Endodermal cell (in vitro differentiated cells): ENCODE measurements around the gene CENPF. TPM values are rescaled to one million over a fixed set of nuclear protein-coding genes. Genes with fewer than 3 reads are reported as not detected.
A peak's percentile ranks its signal among the peaks of the same experiment; 100 is the strongest.

Experiments
- DNase-seq: peaks from one replicate; pipeline ENCODE4 v3.0.0-alpha.2; 2017
- H3K27ac ChIP-seq: 2 replicates; pipeline ENCODE4 v1.5.1; 2013; ENCODE audit warnings: mild to moderate bottlenecking, low read depth, low read length, moderate library complexity
- H3K27me3 ChIP-seq: 2 replicates; pipeline ENCODE4 v1.6.1; 2013; ENCODE audit warnings: mild to moderate bottlenecking, low read length, moderate library complexity; ENCODE audit not compliant: insufficient read depth, control insufficient read depth, poor library complexity, severe bottlenecking
- H3K36me3 ChIP-seq: 2 replicates; pipeline ENCODE4 v1.7.0; 2013; ENCODE audit warnings: mild to moderate bottlenecking, low read length, moderate library complexity; ENCODE audit not compliant: control insufficient read depth, insufficient read depth
- H3K4me1 ChIP-seq: one replicate; pipeline ENCODE4 v1.7.0; 2013; ENCODE audit warnings: low read length; ENCODE audit not compliant: control insufficient read depth, insufficient read depth
- H3K4me3 ChIP-seq: 2 replicates; pipeline ENCODE4 v1.5.1; 2013; ENCODE audit warnings: mild to moderate bottlenecking, low read length, moderate library complexity
- H3K9ac ChIP-seq: 2 replicates; pipeline ENCODE4 v1.6.1; 2013; ENCODE audit warnings: mild to moderate bottlenecking, low read length, moderate library complexity; ENCODE audit not compliant: poor library complexity, severe bottlenecking; ENCODE audit errors: extremely low read depth
- H3K9me3 ChIP-seq: 2 replicates; pipeline ENCODE4 v1.6.1; 2013; ENCODE audit warnings: mild to moderate bottlenecking, low read length, moderate library complexity; ENCODE audit not compliant: control insufficient read depth
- H3K27ac Mint-ChIP-seq: 2 replicates; pipeline ENCODE4 v1.8.0; 2020; ENCODE audit warnings: mixed read lengths
- H3K27me3 Mint-ChIP-seq: 2 replicates; pipeline ENCODE4 v1.8.0; 2021; ENCODE audit warnings: mild to moderate bottlenecking, mixed read lengths; ENCODE audit not compliant: insufficient read depth
- H3K36me3 Mint-ChIP-seq: 2 replicates; pipeline ENCODE4 v1.8.0; 2020; ENCODE audit warnings: low read depth, mixed read lengths
- H3K4me1 Mint-ChIP-seq: 2 replicates; pipeline ENCODE4 v1.8.0; 2020; ENCODE audit warnings: mixed read lengths
- H3K4me3 Mint-ChIP-seq: 2 replicates; pipeline ENCODE4 v1.8.0; 2020; ENCODE audit warnings: mild to moderate bottlenecking, moderate library complexity, mixed read lengths
- H3K9me3 Mint-ChIP-seq: 2 replicates; pipeline ENCODE4 v1.8.0; 2020; ENCODE audit warnings: mild to moderate bottlenecking, mixed read lengths
- CTCF ChIP-seq: fragments of 200-600 bp; sonication (generic); conservative IDR thresholded peaks from 2 replicates; pipeline ENCODE4 v1.5.0; 2021; ENCODE audit warnings: antibody characterized with exemption, mild to moderate bottlenecking
- WGBS, 2 experiments: methylation state at CpG; one replicate each; pipeline versions ENCODE4 v1.1.5 to v1.1.7; 2013; ENCODE audit warnings: missing lambda C conversion rate in 2 of 2, mixed read lengths in 1 of 2; ENCODE audit not compliant: insufficient coverage in 1 of 2, insufficient read length in 1 of 2; 5-methylcytosine and 5-hydroxymethylcytosine counted together
- total RNA-seq, 2 donors: library from RNA; stranded (reverse); fragmentation: NEBNext Ultra II Directional in 1 of 2; extraction: Animal tissue kit (Norgen Biotek cat#: 25700) in 1 of 2; gene quantifications; 2 replicates in 1 of 2; 3 replicates in 1 of 2; pipeline ENCODE4 v1.2.1, GENCODE V29; 2021

The CENPF gene
- total RNA-seq, 2 donors from 2014 or later: 77.2 to 87.2 TPM

DNA sequence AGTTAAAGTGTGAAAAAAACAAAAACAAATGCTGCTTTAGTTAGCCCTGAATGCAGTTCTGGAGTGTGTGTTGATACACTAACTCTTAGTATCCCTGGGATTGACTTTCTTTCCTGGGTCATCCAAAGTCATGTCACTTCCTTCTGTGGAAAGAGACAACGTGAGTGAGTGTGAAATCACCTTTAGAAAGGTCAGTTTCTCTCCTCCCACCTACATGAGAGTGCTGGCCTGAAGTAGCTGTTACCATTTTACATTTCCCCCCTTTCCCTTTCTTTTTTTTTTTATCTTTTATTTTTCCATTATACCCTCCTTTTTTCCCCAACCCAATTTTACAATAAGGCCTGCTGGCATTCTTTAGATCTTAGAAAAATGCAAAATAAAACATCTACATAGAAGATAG is 55.2 kb downstream of the CENPF start:
- no peaks in the 10 kb centered on the region for H3K9me3 Mint-ChIP-seq
- Histone ChIP-seq H3K9ac (no peak overlapping the region), H3K4me1 (no peaks in the 10 kb centered on the region), H3K9me3 (no peaks in the 10 kb centered on the region), H3K36me3 (peaks cover 95% of the 10 kb centered on the region), H3K27me3 (no peaks in the 10 kb centered on the region), H3K27ac (no peak overlapping the region), H3K4me3 (no peak overlapping the region)
- H3K36me3 Mint-ChIP-seq: peaks cover 64% of the 10 kb centered on the region
- no peak overlapping the region for H3K4me3 Mint-ChIP-seq
- TF ChIP-seq CTCF: no peak
- no peak for DNase-seq
- 92 to 100% methylated on average over 1 of the region's 1 CpG for WGBS, 2 experiments
- no peaks in the 10 kb centered on the region for H3K4me1 Mint-ChIP-seq
- no peaks in the 10 kb centered on the region for H3K27me3 Mint-ChIP-seq
- no peak overlapping the region for H3K27ac Mint-ChIP-seq

GRCh38 chr1:214658785-214659184 is 55.8 kb downstream of the CENPF start:
- H3K27me3 Mint-ChIP-seq: no peaks in the 10 kb centered on the region
- peak; percentile 61 for DNase-seq
- H3K36me3 ChIP-seq: peaks cover 96% of the 10 kb centered on the region

GRCh38 chr1:214660190-214660589 is 57.2 kb downstream of the CENPF start:
- H3K27ac ChIP-seq: no peak overlapping the region
- peaks cover 98% of the 10 kb centered on the region for H3K36me3 ChIP-seq

More at GRCh38 chr1:214658785-214659184, 55.8 kb downstream of the CENPF start:
- Histone ChIP-seq H3K4me3 (no peak overlapping the region), H3K27me3 (no peaks in the 10 kb centered on the region), H3K4me1 (no peaks in the 10 kb centered on the region), H3K9ac (no peak overlapping the region), H3K27ac (no peak overlapping the region), H3K9me3 (no peaks in the 10 kb centered on the region)
- peak; percentile 63 for TF ChIP-seq CTCF
- H3K4me1 Mint-ChIP-seq: no peaks in the 10 kb centered on the region
- H3K4me3 Mint-ChIP-seq: no peak overlapping the region
- WGBS, 2 experiments: 94 to 95% methylated on average over 9 of the region's 9 CpGs
- H3K9me3 Mint-ChIP-seq: no peaks in the 10 kb centered on the region
- peaks cover 66% of the 10 kb centered on the region for H3K36me3 Mint-ChIP-seq
- H3K27ac Mint-ChIP-seq: no peak overlapping the region

More at GRCh38 chr1:214660190-214660589, 57.2 kb downstream of the CENPF start:
- 100% methylated on average over 1 of the region's 2 CpGs; no CpG with 5 or more reads in 1 of the 2 experiments for WGBS, 2 experiments
- no peaks in the 10 kb centered on the region for H3K4me1 ChIP-seq
- Mint-ChIP-seq H3K27me3 (no peaks in the 10 kb centered on the region), H3K4me3 (no peak overlapping the region), H3K9me3 (no peaks in the 10 kb centered on the region), H3K36me3 (peaks cover 67% of the 10 kb centered on the region), H3K4me1 (no peaks in the 10 kb centered on the region), H3K27ac (no peak overlapping the region)
- H3K9ac ChIP-seq: no peak overlapping the region
- TF ChIP-seq CTCF: no peak
- no peaks in the 10 kb centered on the region for H3K27me3 ChIP-seq
- no peak for DNase-seq
- no peaks in the 10 kb centered on the region for H3K9me3 ChIP-seq
- no peak overlapping the region for H3K4me3 ChIP-seq
